Trophoblast cell (in vitro differentiated cells and primary cell): ENCODE results near the gene LCLAT1.
"Not testable (repeated sequence)": the region's sequence is repeated elsewhere in the genome, so short reads cannot be mapped to it uniquely, and the experiment has no call there.

Experiments
- DNase-seq, 2 donors: peaks; one replicate each; pipeline ENCODE4 v3.0.0-alpha.2; 2016
- H2AFZ ChIP-seq: 2 replicates; pipeline ENCODE4 v1.6.1; 2013; ENCODE audit warnings: low read length, moderate library complexity, mild to moderate bottlenecking; ENCODE audit not compliant: insufficient read depth, poor library complexity
- H2AK5ac ChIP-seq: 2 replicates; pipeline ENCODE4 v1.6.1; 2013; ENCODE audit warnings: mild to moderate bottlenecking, low read length
- H2BK120ac ChIP-seq: 2 replicates; pipeline ENCODE4 v1.6.1; 2013; ENCODE audit warnings: low read length, mild to moderate bottlenecking, moderate library complexity; ENCODE audit not compliant: insufficient read depth, poor library complexity
- H2BK12ac ChIP-seq: 2 replicates; pipeline ENCODE4 v1.6.1; 2013; ENCODE audit warnings: mild to moderate bottlenecking, low read length, moderate library complexity
- H2BK5ac ChIP-seq: 2 replicates; pipeline ENCODE4 v1.6.1; 2013; ENCODE audit warnings: low read length, low read depth, moderate library complexity, mild to moderate bottlenecking; ENCODE audit not compliant: poor library complexity
- H3K14ac ChIP-seq: 2 replicates; pipeline ENCODE4 v1.6.1; 2013; ENCODE audit warnings: mild to moderate bottlenecking, low read length
- H3K18ac ChIP-seq: 2 replicates; pipeline ENCODE4 v1.6.1; 2013; ENCODE audit warnings: mild to moderate bottlenecking, low read length
- H3K23ac ChIP-seq: 2 replicates; pipeline ENCODE4 v1.6.1; 2013; ENCODE audit warnings: low read length
- H3K27ac ChIP-seq: 2 replicates; pipeline ENCODE4 v1.5.1; 2013; ENCODE audit warnings: low read depth, mild to moderate bottlenecking, inconsistent platforms, low read length, moderate library complexity
- H3K27me3 ChIP-seq: 2 replicates; pipeline ENCODE4 v1.6.1; 2013; ENCODE audit warnings: inconsistent platforms, mild to moderate bottlenecking, low read length, moderate library complexity; ENCODE audit not compliant: insufficient read depth
- H3K36me3 ChIP-seq, 2 experiments: 1 replicate in 1 of 2; 2 replicates in 1 of 2; pipeline ENCODE4 v1.6.1; 2013; ENCODE audit warnings: low read length in 2 of 2, mild to moderate bottlenecking in 2 of 2, moderate library complexity in 1 of 2; ENCODE audit not compliant: insufficient read depth in 2 of 2, control insufficient read depth in 1 of 2
- H3K4ac ChIP-seq: 2 replicates; pipeline ENCODE4 v1.6.1; 2013; ENCODE audit warnings: low read depth, mild to moderate bottlenecking, low read length, moderate library complexity
- H3K4me1 ChIP-seq, 2 experiments: 1 replicate in 1 of 2; 2 replicates in 1 of 2; pipeline ENCODE4 v1.6.1; 2013; ENCODE audit warnings: low read length in 2 of 2, mild to moderate bottlenecking in 2 of 2, moderate library complexity in 1 of 2; ENCODE audit not compliant: insufficient read depth in 2 of 2, control insufficient read depth in 1 of 2
- H3K4me2 ChIP-seq: 2 replicates; pipeline ENCODE4 v1.6.1; 2013; ENCODE audit warnings: inconsistent platforms, mild to moderate bottlenecking, low read length, moderate library complexity
- H3K4me3 ChIP-seq: 2 replicates; pipeline ENCODE4 v1.5.1; 2013; ENCODE audit warnings: mild to moderate bottlenecking, low read depth, low read length, inconsistent platforms
- H3K79me1 ChIP-seq: one replicate; pipeline ENCODE4 v1.6.1; 2013; ENCODE audit warnings: low read length
- H3K79me2 ChIP-seq: 2 replicates; pipeline ENCODE4 v1.6.1; 2013; ENCODE audit warnings: low read length, mild to moderate bottlenecking; ENCODE audit not compliant: control insufficient read depth, insufficient read depth, poor library complexity
- H3K9ac ChIP-seq: 2 replicates; pipeline ENCODE4 v1.6.1; 2013; ENCODE audit warnings: mild to moderate bottlenecking, low read length
- H3K9me3 ChIP-seq: 2 replicates; pipeline ENCODE4 v1.6.1; 2013; ENCODE audit warnings: low read depth, mild to moderate bottlenecking, control low read depth, inconsistent platforms, low read length; ENCODE audit not compliant: insufficient read depth
- H4K12ac ChIP-seq: 2 replicates; pipeline ENCODE4 v1.6.1; 2013; ENCODE audit warnings: low read depth, mild to moderate bottlenecking, low read length, moderate library complexity
- H4K8ac ChIP-seq: 2 replicates; pipeline ENCODE4 v1.6.1; 2013; ENCODE audit warnings: low read depth, mild to moderate bottlenecking, low read length, moderate library complexity
- H4K91ac ChIP-seq: one replicate; pipeline ENCODE4 v1.6.1; 2013; ENCODE audit warnings: low read depth, mild to moderate bottlenecking, low read length, moderate library complexity
- WGBS: extraction: QIAGEN DNeasy Blood & Tissue Kit; methylation state at CpG from one replicate; pipeline ENCODE4 v1.1.7; 2013; ENCODE audit warnings: missing lambda C conversion rate; ENCODE audit not compliant: insufficient read length, insufficient coverage; ENCODE audit errors: extremely low coverage; 5-methylcytosine and 5-hydroxymethylcytosine counted together

LCLAT1 gene

DNA sequence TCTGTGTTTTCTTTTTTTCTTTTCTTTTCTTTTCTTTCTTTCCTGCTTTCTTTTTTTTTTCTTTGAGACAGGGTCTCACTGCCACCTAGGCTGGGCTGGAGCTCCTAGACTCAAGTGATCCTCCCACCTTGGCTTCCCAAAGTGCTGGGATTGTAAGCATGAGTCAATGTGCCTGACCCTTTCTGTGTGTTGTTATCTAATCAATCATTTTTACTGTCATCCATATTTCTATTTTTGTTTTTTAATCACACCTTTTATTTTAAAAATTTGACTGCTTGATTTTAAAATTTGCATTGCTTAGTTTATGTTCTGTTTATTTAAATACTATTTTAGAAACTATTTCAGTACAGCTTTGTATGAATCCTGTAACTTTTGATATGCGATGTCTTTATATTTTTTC lies 19.2 kb downstream of the LCLAT1 start:
- Histone ChIP-seq H2BK120ac (no peak overlapping the region), H3K14ac (no peak overlapping the region), H2BK5ac (no peak overlapping the region), H3K4me3 (no peak overlapping the region), H2AFZ (no peak overlapping the region), H4K91ac (no peak overlapping the region), H3K9ac (no peak overlapping the region), H3K79me1 (no peaks in the 10 kb centered on the region), H2AK5ac (no peak overlapping the region), H3K9me3 (no peaks in the 10 kb centered on the region), H4K12ac (no peak overlapping the region), H3K4ac (no peak overlapping the region), H3K79me2 (no peaks in the 10 kb centered on the region), H4K8ac (no peak overlapping the region), H3K4me1 (peaks cover 0 to 4% of the 10 kb centered on the region in 2 experiments), H3K36me3 (no peaks in the 10 kb centered on the region), H3K27me3 (no peaks in the 10 kb centered on the region), H2BK12ac (no peak overlapping the region), H3K18ac (no peak overlapping the region), H3K27ac (no peak overlapping the region), H3K4me2 (no peak overlapping the region), H3K23ac (no peak overlapping the region)
- WGBS = no CpG with 5 or more reads among the region's 1 CpG
- DNase-seq = no peak

DNA sequence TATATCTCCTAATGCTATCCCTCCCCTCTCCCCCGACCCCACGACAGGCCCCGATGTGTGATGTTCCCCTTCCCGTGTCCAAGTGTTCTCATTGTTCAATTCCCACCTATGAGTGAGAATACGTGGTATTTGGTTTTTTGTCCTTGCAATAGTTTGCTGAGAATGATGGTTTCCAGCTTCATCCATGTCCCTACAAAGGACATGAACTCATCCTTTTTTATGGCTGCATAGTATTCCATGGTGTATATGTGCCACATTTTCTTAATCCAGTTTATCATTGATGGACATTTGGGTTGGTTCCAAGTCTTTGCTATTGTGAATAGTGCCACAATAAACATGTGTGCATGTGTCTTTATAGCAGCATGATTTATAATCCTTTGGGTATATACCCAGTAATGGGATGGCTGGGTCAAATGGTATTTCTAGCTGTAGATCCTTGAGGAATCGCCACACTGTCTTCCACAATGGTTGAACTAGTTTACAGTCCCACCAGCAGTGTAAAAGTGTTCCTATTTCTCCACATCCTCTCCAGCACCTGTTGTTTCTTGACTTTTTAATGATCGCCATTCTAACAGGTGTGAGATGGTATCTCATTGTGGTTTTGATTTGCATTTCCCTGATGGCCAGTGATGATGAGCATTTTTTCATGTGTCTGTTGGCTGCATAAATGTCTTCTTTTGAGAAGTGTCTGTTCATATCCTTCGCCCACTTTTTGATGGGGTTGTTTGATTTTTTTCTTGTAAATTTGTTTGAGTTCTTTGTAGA lies 20.2 kb downstream of the LCLAT1 start:
- WGBS = no CpG with 5 or more reads among the region's 8 CpGs

DNA sequence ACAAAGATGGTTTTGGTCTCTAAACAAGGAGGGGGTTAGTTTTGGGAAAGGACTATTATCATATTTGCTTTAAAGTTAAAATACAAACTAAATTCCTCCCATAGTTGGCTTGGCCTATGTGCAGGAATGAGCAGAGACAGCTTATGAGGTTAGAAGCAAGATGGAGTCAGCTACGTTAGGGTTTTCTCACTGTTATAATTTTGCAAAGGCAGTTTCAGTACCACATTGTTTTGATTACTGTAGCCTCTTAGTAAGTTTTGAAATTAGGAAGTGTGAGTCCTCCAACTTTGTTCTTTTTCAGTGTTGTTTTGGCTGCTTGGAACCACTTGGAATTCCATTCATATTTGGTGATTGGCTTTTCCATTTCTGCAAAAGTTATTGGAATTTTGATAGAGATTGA lies 23.4 kb downstream of the LCLAT1 start:
- H3K4me2 ChIP-seq = no peak overlapping the region
- no peak overlapping the region for H3K18ac ChIP-seq
- no peaks in the 10 kb centered on the region for H3K79me2 ChIP-seq
- H3K27me3 ChIP-seq = no peaks in the 10 kb centered on the region
- H3K23ac ChIP-seq = no peak overlapping the region
- no peak overlapping the region for H3K4ac ChIP-seq
- no peak overlapping the region for H2AK5ac ChIP-seq
- H3K9ac ChIP-seq = no peak overlapping the region
- H2BK5ac ChIP-seq = no peak overlapping the region
- no peaks in the 10 kb centered on the region for H3K9me3 ChIP-seq
- H4K8ac ChIP-seq = no peak overlapping the region
- no peak overlapping the region for H2BK12ac ChIP-seq
- no peak for DNase-seq
- H3K14ac ChIP-seq = no peak overlapping the region
- no peak overlapping the region for H4K91ac ChIP-seq
- no peak overlapping the region for H4K12ac ChIP-seq
- WGBS = no CpG with 5 or more reads among the region's 1 CpG
- H3K27ac ChIP-seq = no peak overlapping the region
- H3K4me1 ChIP-seq = no peaks in the 10 kb centered on the region
- H2BK120ac ChIP-seq = no peak overlapping the region
- H3K4me3 ChIP-seq = no peak overlapping the region
- H3K79me1 ChIP-seq = no peaks in the 10 kb centered on the region
- no peak overlapping the region for H2AFZ ChIP-seq
- H3K36me3 ChIP-seq = no peaks in the 10 kb centered on the region

More for the DNA sequence above, 20.2 kb downstream of the LCLAT1 start:
- not testable (repeated sequence) for DNase-seq, H3K27ac ChIP-seq, H3K36me3 ChIP-seq, H3K4me3 ChIP-seq, H4K8ac ChIP-seq, H3K27me3 ChIP-seq, H3K79me2 ChIP-seq, H3K18ac ChIP-seq, H3K4me2 ChIP-seq, H2BK120ac ChIP-seq, H3K9ac ChIP-seq, H2BK12ac ChIP-seq, H3K9me3 ChIP-seq, H3K23ac ChIP-seq, H4K12ac ChIP-seq, H2AFZ ChIP-seq, H2AK5ac ChIP-seq, H2BK5ac ChIP-seq, H3K4ac ChIP-seq, H3K4me1 ChIP-seq, H4K91ac ChIP-seq, H3K79me1 ChIP-seq, H3K14ac ChIP-seq

DNA sequence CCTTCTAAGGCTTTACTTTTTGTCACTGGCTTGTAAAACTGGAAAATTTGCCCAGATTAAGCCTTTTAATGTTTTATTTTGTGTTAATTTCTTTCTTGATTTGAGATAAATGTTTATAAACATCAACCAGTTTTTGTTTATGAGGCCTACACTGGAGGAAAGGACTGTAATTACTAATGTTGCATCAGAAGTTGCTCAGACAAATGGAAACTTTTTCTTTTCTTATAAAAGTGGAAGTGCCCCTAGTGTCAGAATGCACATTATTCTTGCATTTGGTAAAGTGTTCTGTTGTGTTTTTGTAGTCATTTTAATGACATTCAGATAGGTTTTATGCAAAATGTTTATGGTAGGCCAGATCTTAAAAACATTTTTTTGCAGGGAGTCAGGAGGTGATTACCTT lies 25.3 kb downstream of the LCLAT1 start:
- H3K79me1 ChIP-seq = no peaks in the 10 kb centered on the region
- no peak overlapping the region for H3K23ac ChIP-seq
- H3K14ac ChIP-seq = no peak overlapping the region
- H3K27me3 ChIP-seq = no peaks in the 10 kb centered on the region
- H2BK120ac ChIP-seq = no peak overlapping the region
- H4K8ac ChIP-seq = no peak overlapping the region
- H3K4me2 ChIP-seq = no peak overlapping the region
- no peak overlapping the region for H4K91ac ChIP-seq
- no peak overlapping the region for H4K12ac ChIP-seq
- no peak overlapping the region for H3K27ac ChIP-seq
- peaks cover 0 to under 1% of the 10 kb centered on the region in 2 experiments for H3K4me1 ChIP-seq
- H3K36me3 ChIP-seq = peaks cover 0 to 2% of the 10 kb centered on the region in 2 experiments
- no peak for DNase-seq
- H2BK5ac ChIP-seq = no peak overlapping the region
- H2BK12ac ChIP-seq = no peak overlapping the region
- no peak overlapping the region for H3K4me3 ChIP-seq
- H2AK5ac ChIP-seq = no peak overlapping the region
- no peak overlapping the region for H2AFZ ChIP-seq
- H3K9me3 ChIP-seq = no peaks in the 10 kb centered on the region
- no peaks in the 10 kb centered on the region for H3K79me2 ChIP-seq
- H3K4ac ChIP-seq = no peak overlapping the region
- no peak overlapping the region for H3K9ac ChIP-seq
- H3K18ac ChIP-seq = no peak overlapping the region
